ENCODE results near the gene AP1M2. TPM values are rescaled to one million over a fixed set of nuclear protein-coding genes. Genes with fewer than 3 reads are reported as not detected.

AP1M2 gene
- total RNA-seq, 1 donor from 2014 or later: not detected

Small RNA genes within 50 kb of the gene (microRNA-seq; reads per million reads assigned to microRNA genes)
- not detected for gene MIR1238

Other genes with a start within 250 kb of the AP1M2 start
- 31.0 TPM for gene ICAM3, start 247.7 kb downstream of the AP1M2 start, total RNA-seq
- gene TYK2, start 206.7 kb downstream of the AP1M2 start, total RNA-seq: 60.3 TPM
- 146 TPM for gene CDC37, start 183.8 kb downstream of the AP1M2 start, total RNA-seq
- gene PDE4A, start 166.8 kb downstream of the AP1M2 start, total RNA-seq: 36.8 TPM
- gene KEAP1, start 84.0 kb downstream of the AP1M2 start, total RNA-seq: 78.3 TPM
- gene S1PR5, start 69.9 kb downstream of the AP1M2 start, total RNA-seq: 0.13 TPM
- 46.4 TPM for gene ATG4D, start 43.4 kb downstream of the AP1M2 start, total RNA-seq
- 10.4 TPM for gene KRI1, start 21.3 kb downstream of the AP1M2 start, total RNA-seq
- 6.9 TPM for gene CDKN2D, start 18.3 kb downstream of the AP1M2 start, total RNA-seq
- 62.3 TPM for gene SLC44A2, start 38.2 kb upstream of the AP1M2 start, total RNA-seq
- 91.7 TPM for gene ILF3, start 67.0 kb upstream of the AP1M2 start, total RNA-seq
- gene QTRT1, start 114.1 kb upstream of the AP1M2 start, total RNA-seq: 24.8 TPM
- gene DNM2, start 130.8 kb upstream of the AP1M2 start, total RNA-seq: 180 TPM
- 30.8 TPM for gene TMED1, start 248.9 kb upstream of the AP1M2 start, total RNA-seq

Measured in Right ventricle myocardium superior (tissue), 1 donor.